Measurements from ENCODE around the gene KRT2.

Gene KRT2

GRCh38 chr12:52666471-52666870, 14.5 kb upstream of the KRT2 start:
- Histone ChIP-seq H3K36me3 (ENCODE audit: control insufficient read depth in 2 of 2, insufficient read depth in 2 of 2, low read length in 2 of 2) (no peaks in the 10 kb centered on the region), H3K4me1 (ENCODE audit: control insufficient read depth, insufficient read depth, low read length) (no peaks in the 10 kb centered on the region), H3K9ac (ENCODE audit: low read length in 2 of 2) (no peak overlapping the region), H3K27me3 (ENCODE audit: control insufficient read depth in 1 of 2, insufficient read depth in 2 of 2, low read length in 2 of 2) (peaks cover 11 to 22% of the 10 kb centered on the region in 2 donors), H3K9me3 (ENCODE audit: control insufficient read depth in 2 of 2, low read length in 2 of 2) (no peaks in the 10 kb centered on the region), H3K4me3 (ENCODE audit: low read length in 2 of 2) (no peak overlapping the region), H3K27ac (ENCODE audit: low read length) (no peak overlapping the region)

GRCh38 chr12:52663420-52663819, 11.4 kb upstream of the KRT2 start:
- H3K27me3 ChIP-seq (ENCODE audit: control insufficient read depth in 1 of 2, insufficient read depth in 2 of 2, low read length in 2 of 2) = peaks cover 13 to 30% of the 10 kb centered on the region in 2 donors
- no peak overlapping the region for H3K4me3 ChIP-seq (ENCODE audit: low read length in 2 of 2)
- no peaks in the 10 kb centered on the region for H3K4me1 ChIP-seq (ENCODE audit: control insufficient read depth, insufficient read depth, low read length)
- H3K9me3 ChIP-seq (ENCODE audit: control insufficient read depth in 2 of 2, low read length in 2 of 2) = no peaks in the 10 kb centered on the region
- H3K36me3 ChIP-seq (ENCODE audit: control insufficient read depth in 2 of 2, insufficient read depth in 2 of 2, low read length in 2 of 2) = no peaks in the 10 kb centered on the region
- H3K9ac ChIP-seq (ENCODE audit: low read length in 2 of 2) = no peak overlapping the region
- H3K27ac ChIP-seq (ENCODE audit: low read length) = no peak overlapping the region

GRCh38 chr12:52662918-52663229, 10.9 kb upstream of the KRT2 start:
- no peak overlapping the region for H3K9ac ChIP-seq (ENCODE audit: low read length in 2 of 2)
- H3K36me3 ChIP-seq (ENCODE audit: control insufficient read depth in 2 of 2, insufficient read depth in 2 of 2, low read length in 2 of 2) = no peaks in the 10 kb centered on the region
- no peaks in the 10 kb centered on the region for H3K4me1 ChIP-seq (ENCODE audit: control insufficient read depth, insufficient read depth, low read length)
- H3K9me3 ChIP-seq (ENCODE audit: control insufficient read depth in 2 of 2, low read length in 2 of 2) = no peaks in the 10 kb centered on the region
- no peak overlapping the region for H3K27ac ChIP-seq (ENCODE audit: low read length)
- H3K4me3 ChIP-seq (ENCODE audit: low read length in 2 of 2) = no peak overlapping the region
- H3K27me3 ChIP-seq (ENCODE audit: control insufficient read depth in 1 of 2, insufficient read depth in 2 of 2, low read length in 2 of 2) = peaks cover 16 to 28% of the 10 kb centered on the region in 2 donors

GRCh38 chr12:52662093-52662917, 10.3 kb upstream of the KRT2 start:
- H3K4me3 ChIP-seq (ENCODE audit: low read length in 2 of 2) = no peak overlapping the region
- no peak overlapping the region for H3K9ac ChIP-seq (ENCODE audit: low read length in 2 of 2)
- no peaks in the 10 kb centered on the region for H3K4me1 ChIP-seq (ENCODE audit: control insufficient read depth, insufficient read depth, low read length)
- no peak overlapping the region for H3K27ac ChIP-seq (ENCODE audit: low read length)
- H3K36me3 ChIP-seq (ENCODE audit: control insufficient read depth in 2 of 2, insufficient read depth in 2 of 2, low read length in 2 of 2) = no peaks in the 10 kb centered on the region
- H3K27me3 ChIP-seq (ENCODE audit: control insufficient read depth in 1 of 2, insufficient read depth in 2 of 2, low read length in 2 of 2) = peaks cover 16 to 22% of the 10 kb centered on the region in 2 donors
- no peaks in the 10 kb centered on the region for H3K9me3 ChIP-seq (ENCODE audit: control insufficient read depth in 2 of 2, low read length in 2 of 2)

- Histone ChIP-seq H3K4me1 (ENCODE audit: control insufficient read depth, insufficient read depth, low read length) (no peaks in the 10 kb centered on the region), H3K36me3 (ENCODE audit: control insufficient read depth in 2 of 2, insufficient read depth in 2 of 2, low read length in 2 of 2) (no peaks in the 10 kb centered on the region), H3K4me3 (ENCODE audit: low read length in 2 of 2) (no peak overlapping the region), H3K27ac (ENCODE audit: low read length) (no peak overlapping the region), H3K27me3 (ENCODE audit: control insufficient read depth in 1 of 2, insufficient read depth in 2 of 2, low read length in 2 of 2) (peaks cover 16 to 22% of the 10 kb centered on the region in 2 donors), H3K9me3 (ENCODE audit: control insufficient read depth in 2 of 2, low read length in 2 of 2) (no peaks in the 10 kb centered on the region), H3K9ac (ENCODE audit: low read length in 2 of 2) (no peak overlapping the region)
Observed at GRCh38 chr12:52661668-52662067, 9.7 kb upstream of the KRT2 start.

GRCh38 chr12:52660934-52661499, 9.0 kb upstream of the KRT2 start:
- Histone ChIP-seq H3K27ac (ENCODE audit: low read length) (no peak overlapping the region), H3K27me3 (ENCODE audit: control insufficient read depth in 1 of 2, insufficient read depth in 2 of 2, low read length in 2 of 2) (peaks cover 11 to 19% of the 10 kb centered on the region in 2 donors), H3K4me1 (ENCODE audit: control insufficient read depth, insufficient read depth, low read length) (no peaks in the 10 kb centered on the region), H3K36me3 (ENCODE audit: control insufficient read depth in 2 of 2, insufficient read depth in 2 of 2, low read length in 2 of 2) (no peaks in the 10 kb centered on the region), H3K9ac (ENCODE audit: low read length in 2 of 2) (no peak overlapping the region), H3K4me3 (ENCODE audit: low read length in 2 of 2) (no peak overlapping the region), H3K9me3 (ENCODE audit: control insufficient read depth in 2 of 2, low read length in 2 of 2) (no peaks in the 10 kb centered on the region)

- Histone ChIP-seq H3K4me3 (ENCODE audit: low read length in 2 of 2) (no peak overlapping the region), H3K27ac (ENCODE audit: low read length) (no peak overlapping the region), H3K27me3 (ENCODE audit: control insufficient read depth in 1 of 2, insufficient read depth in 2 of 2, low read length in 2 of 2) (peaks cover 10 to 21% of the 10 kb centered on the region in 2 donors), H3K36me3 (ENCODE audit: control insufficient read depth in 2 of 2, insufficient read depth in 2 of 2, low read length in 2 of 2) (no peaks in the 10 kb centered on the region), H3K4me1 (ENCODE audit: control insufficient read depth, insufficient read depth, low read length) (no peaks in the 10 kb centered on the region), H3K9ac (ENCODE audit: low read length in 2 of 2) (no peak overlapping the region), H3K9me3 (ENCODE audit: control insufficient read depth in 2 of 2, low read length in 2 of 2) (no peaks in the 10 kb centered on the region)
Observed at GRCh38 chr12:52659951-52660350, 7.9 kb upstream of the KRT2 start.

GRCh38 chr12:52659395-52659794, 7.4 kb upstream of the KRT2 start:
- no peak overlapping the region for H3K27ac ChIP-seq (ENCODE audit: low read length)

GRCh38 chr12:52658196-52658595, 6.2 kb upstream of the KRT2 start:
- peaks cover 5 to 16% of the 10 kb centered on the region in 2 donors for H3K27me3 ChIP-seq (ENCODE audit: control insufficient read depth in 1 of 2, insufficient read depth in 2 of 2, low read length in 2 of 2)
- H3K4me3 ChIP-seq (ENCODE audit: low read length in 2 of 2) = no peak overlapping the region
- H3K36me3 ChIP-seq (ENCODE audit: control insufficient read depth in 2 of 2, insufficient read depth in 2 of 2, low read length in 2 of 2) = no peaks in the 10 kb centered on the region
- H3K27ac ChIP-seq (ENCODE audit: low read length) = no peak overlapping the region
- no peaks in the 10 kb centered on the region for H3K4me1 ChIP-seq (ENCODE audit: control insufficient read depth, insufficient read depth, low read length)
- no peaks in the 10 kb centered on the region for H3K9me3 ChIP-seq (ENCODE audit: control insufficient read depth in 2 of 2, low read length in 2 of 2)
- H3K9ac ChIP-seq (ENCODE audit: low read length in 2 of 2) = no peak overlapping the region

More at GRCh38 chr12:52659395-52659794, 7.4 kb upstream of the KRT2 start:
- H3K9ac ChIP-seq (ENCODE audit: low read length in 2 of 2) = no peak overlapping the region
- peaks cover 10 to 20% of the 10 kb centered on the region in 2 donors for H3K27me3 ChIP-seq (ENCODE audit: control insufficient read depth in 1 of 2, insufficient read depth in 2 of 2, low read length in 2 of 2)
- no peak overlapping the region for H3K4me3 ChIP-seq (ENCODE audit: low read length in 2 of 2)
- H3K4me1 ChIP-seq (ENCODE audit: control insufficient read depth, insufficient read depth, low read length) = no peaks in the 10 kb centered on the region
- H3K36me3 ChIP-seq (ENCODE audit: control insufficient read depth in 2 of 2, insufficient read depth in 2 of 2, low read length in 2 of 2) = no peaks in the 10 kb centered on the region
- no peaks in the 10 kb centered on the region for H3K9me3 ChIP-seq (ENCODE audit: control insufficient read depth in 2 of 2, low read length in 2 of 2)

GRCh38 chr12:52657250-52657902, 5.4 kb upstream of the KRT2 start:
- Histone ChIP-seq H3K4me3 (ENCODE audit: low read length in 2 of 2) (no peak overlapping the region), H3K4me1 (ENCODE audit: control insufficient read depth, insufficient read depth, low read length) (no peaks in the 10 kb centered on the region), H3K27me3 (ENCODE audit: control insufficient read depth in 1 of 2, insufficient read depth in 2 of 2, low read length in 2 of 2) (peaks cover 5 to 12% of the 10 kb centered on the region in 2 donors), H3K9ac (ENCODE audit: low read length in 2 of 2) (no peak overlapping the region), H3K27ac (ENCODE audit: low read length) (no peak overlapping the region), H3K9me3 (ENCODE audit: control insufficient read depth in 2 of 2, low read length in 2 of 2) (no peaks in the 10 kb centered on the region), H3K36me3 (ENCODE audit: control insufficient read depth in 2 of 2, insufficient read depth in 2 of 2, low read length in 2 of 2) (no peaks in the 10 kb centered on the region)

GRCh38 chr12:52656616-52657015, 4.6 kb upstream of the KRT2 start:
- peaks cover 5 to 10% of the 10 kb centered on the region in 2 donors for H3K27me3 ChIP-seq (ENCODE audit: control insufficient read depth in 1 of 2, insufficient read depth in 2 of 2, low read length in 2 of 2)
- H3K4me3 ChIP-seq (ENCODE audit: low read length in 2 of 2) = no peak overlapping the region
- no peaks in the 10 kb centered on the region for H3K36me3 ChIP-seq (ENCODE audit: control insufficient read depth in 2 of 2, insufficient read depth in 2 of 2, low read length in 2 of 2)
- no peak overlapping the region for H3K9ac ChIP-seq (ENCODE audit: low read length in 2 of 2)
- no peaks in the 10 kb centered on the region for H3K9me3 ChIP-seq (ENCODE audit: control insufficient read depth in 2 of 2, low read length in 2 of 2)
- no peak overlapping the region for H3K27ac ChIP-seq (ENCODE audit: low read length)
- H3K4me1 ChIP-seq (ENCODE audit: control insufficient read depth, insufficient read depth, low read length) = no peaks in the 10 kb centered on the region

Data from stomach smooth muscle (tissue), 2 donors.